NCI-H2171 (cell line): Measurements from ENCODE around the gene DNM1L.
A peak's percentile ranks its signal among the peaks of the same experiment; 100 is the strongest.

ENCODE experiments used
- DNase-seq: peaks from one replicate; lab custom pipeline; 2025; lab: John Stamatoyannopoulos, UW

DNM1L gene

DNA sequence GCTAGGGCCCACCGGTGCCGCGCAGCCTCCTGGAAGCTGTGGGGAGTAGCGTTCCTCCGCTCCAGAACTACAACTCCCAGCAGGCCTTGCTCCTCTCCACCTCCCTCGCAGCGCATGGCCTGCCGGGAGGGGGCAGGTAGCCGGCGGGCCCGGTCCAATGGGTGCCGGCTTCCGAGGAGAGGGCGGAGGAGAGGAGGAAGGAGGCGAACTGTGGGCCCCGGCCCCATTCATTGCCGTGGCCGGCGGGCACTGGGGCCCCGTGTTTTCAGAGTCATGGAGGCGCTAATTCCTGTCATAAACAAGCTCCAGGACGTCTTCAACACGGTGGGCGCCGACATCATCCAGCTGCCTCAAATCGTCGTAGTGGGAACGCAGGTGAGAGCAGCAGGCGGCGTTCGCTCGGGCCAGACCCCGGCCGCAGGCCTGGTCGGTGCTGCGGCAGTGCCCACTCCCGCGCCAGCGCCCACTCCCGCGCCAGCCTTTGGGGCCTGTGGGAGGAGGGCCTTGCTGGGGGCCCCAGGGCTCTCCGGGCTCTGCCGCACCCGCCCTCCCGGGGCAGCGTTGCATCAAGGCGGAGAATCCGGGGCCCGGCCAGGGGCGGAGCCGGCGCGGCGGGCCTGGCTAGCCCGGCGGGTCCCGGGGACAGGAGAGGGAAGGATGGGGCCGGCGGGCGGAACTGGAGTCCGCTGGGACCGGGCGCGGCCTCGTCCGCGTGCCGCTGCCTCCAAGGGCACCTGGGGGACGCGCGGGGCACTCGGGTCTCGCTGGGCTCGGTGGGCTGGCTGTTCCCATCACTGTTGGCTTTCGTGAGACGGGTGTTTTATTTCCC is at the start of gene DNM1L:
Gene DNM1L (plus strand): TSS at position 211 of the 829 bp plus-strand sequence. CDS start 63 bp downstream, at position 274.
- peak; percentile 96 for DNase-seq

- DNase-seq, result no peak
Measured at GRCh38 chr12:32641287-32641901, 37.7 kb upstream of the DNM1L start.

- DNase-seq, result no peak
Measured at GRCh38 chr12:32644431-32644830, 34.7 kb upstream of the DNM1L start.

GRCh38 chr12:32647275-32647674 is 31.8 kb upstream of the DNM1L start:
- DNase-seq, result no peak

- no peak for DNase-seq
Measured at GRCh38 chr12:32650508-32650907, 28.6 kb upstream of the DNM1L start.

GRCh38 chr12:32651151-32651955 is 27.7 kb upstream of the DNM1L start:
- DNase-seq, result no peak

GRCh38 chr12:32651956-32652210 is 27.2 kb upstream of the DNM1L start:
- no peak for DNase-seq

DNA sequence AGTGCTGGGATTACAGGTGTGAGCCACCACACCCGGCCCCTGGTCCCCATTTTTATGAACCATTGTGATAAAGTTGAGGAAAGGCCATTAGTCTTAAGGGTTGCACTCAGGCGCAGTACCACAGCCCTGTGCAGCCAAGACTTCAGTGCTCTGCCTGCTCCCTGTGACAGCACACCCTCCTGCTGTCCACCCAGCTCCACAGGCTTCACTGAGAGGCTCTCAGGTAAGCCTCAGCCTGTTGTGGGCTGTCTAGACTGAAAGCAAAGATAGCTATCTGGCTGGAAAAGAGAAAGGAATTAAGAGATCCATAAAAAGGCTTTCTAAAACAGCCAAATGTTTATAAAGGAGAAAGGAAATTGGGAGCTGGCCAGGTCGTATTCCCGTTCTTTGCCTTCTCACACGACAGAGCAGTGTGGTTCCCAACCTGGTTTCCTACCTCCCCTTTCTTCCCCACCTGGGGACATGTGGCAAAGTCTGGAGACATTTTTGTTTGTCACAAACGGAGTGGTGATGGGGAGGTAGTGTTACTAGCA is 19.1 kb upstream of the DNM1L start:
- DNase-seq, result no peak

GRCh38 chr12:32661706-32662105 is 17.4 kb upstream of the DNM1L start:
- DNase-seq, result no peak

DNA sequence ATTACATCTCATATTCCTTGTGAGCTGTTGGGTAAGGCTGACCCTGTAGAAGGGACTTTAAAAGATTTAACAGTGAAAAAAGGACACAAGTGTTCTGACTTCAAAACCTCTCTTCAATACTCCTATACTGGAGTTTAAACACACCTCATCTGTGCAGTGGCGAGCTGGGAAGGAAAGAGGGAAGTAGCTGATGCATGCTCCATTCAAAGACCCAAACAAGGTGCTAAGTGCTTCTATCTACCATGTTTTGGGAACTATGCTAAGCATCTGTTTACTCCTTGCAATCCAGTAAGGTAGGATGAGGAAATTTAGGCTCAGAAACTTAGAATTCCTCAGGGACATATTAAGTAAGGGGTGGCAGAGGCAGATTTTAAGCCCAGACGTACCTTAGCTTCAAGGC is 16.4 kb upstream of the DNM1L start:
- no peak for DNase-seq

DNA sequence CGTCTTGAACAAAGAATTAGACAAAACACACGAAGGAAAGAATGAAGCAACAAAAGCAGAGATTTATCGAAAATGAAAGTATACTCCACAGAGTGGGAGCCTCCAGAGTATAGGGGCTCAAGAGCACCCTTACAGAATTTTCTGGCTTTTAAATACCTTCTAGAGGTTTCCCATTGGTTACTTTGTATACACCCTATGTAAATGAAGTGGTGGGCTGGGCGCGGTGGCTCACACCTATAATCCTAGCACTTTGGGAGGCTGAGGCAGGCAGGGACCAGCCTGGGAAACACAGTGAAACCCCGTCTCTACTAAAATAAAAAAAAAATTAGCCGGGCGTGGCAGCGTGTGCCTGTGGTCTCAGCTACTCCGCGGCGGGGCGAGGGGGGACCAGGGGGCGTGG is 13.1 kb upstream of the DNM1L start:
- DNase-seq, result no peak

- no peak for DNase-seq
Measured at GRCh38 chr12:32669584-32669983, 9.5 kb upstream of the DNM1L start.

- peak; percentile 79 for DNase-seq
Measured at GRCh38 chr12:32671930-32672780, 6.9 kb upstream of the DNM1L start.

DNA sequence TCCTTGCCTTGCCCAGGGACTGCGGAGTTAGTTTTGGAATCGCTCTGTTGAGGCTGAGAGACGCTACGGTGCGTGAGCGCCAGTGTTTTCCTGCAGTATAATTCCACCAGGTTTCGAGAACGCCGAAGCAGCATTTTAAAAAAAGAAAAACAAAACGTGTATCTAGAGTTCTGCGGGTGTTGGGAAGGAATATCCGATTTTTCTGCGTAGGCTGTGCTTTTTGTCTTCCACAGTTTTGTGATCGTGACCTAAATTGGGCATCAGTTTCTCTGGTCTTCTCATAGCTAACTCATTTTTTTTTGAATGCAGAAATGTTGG is 778 bp downstream of the DNM1L start:
- DNase-seq, result no peak

GRCh38 chr12:32680787-32681186 is 1.7 kb downstream of the DNM1L start:
- no peak for DNase-seq

GRCh38 chr12:32681272-32681671 is 2.2 kb downstream of the DNM1L start:
- no peak for DNase-seq

DNA sequence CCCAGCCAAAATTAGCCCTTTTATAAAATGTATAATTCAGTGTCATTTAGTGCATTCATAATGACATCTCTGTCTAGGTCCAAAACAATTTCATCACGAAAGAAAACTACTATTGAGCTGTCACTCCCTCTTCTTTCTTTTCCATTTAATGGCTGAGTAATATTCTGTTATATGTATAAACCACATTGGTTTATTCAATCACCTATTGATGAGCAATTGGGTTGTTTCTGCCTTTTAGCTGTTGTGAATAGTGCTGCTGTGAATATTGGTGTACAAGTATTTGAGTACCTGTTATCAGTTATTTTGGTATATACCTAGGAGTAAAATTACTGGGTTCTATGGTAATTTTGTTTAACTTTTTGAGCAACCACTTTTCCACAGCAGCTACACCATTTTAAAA is 7.2 kb downstream of the DNM1L start:
- DNase-seq, result no peak

- no peak for DNase-seq
Measured at GRCh38 chr12:32688786-32689185, 9.7 kb downstream of the DNM1L start.

DNA sequence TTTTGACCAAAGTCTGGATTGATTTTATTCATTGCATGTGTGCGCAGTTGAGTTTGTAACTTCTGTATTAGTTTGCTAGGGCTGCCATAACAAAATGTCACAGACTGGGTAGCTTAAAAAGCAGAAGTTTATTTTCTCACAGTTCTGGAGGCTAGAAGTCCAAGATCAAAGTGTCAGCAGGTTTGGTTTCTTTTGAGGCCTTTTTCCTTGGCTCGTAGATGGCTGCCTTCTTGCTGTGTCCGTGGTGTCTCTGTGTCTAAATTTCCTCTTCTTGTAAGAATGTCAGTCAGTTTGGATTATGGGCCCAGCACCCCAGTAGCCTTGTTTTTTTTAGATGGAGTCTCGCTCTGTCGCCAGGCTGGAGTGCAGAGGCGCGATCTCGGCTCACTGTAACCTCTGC is 11.8 kb downstream of the DNM1L start:
- DNase-seq, result no peak

GRCh38 chr12:32692358-32692757 is 13.3 kb downstream of the DNM1L start:
- no peak for DNase-seq

GRCh38 chr12:32693036-32693435 is 13.9 kb downstream of the DNM1L start:
- DNase-seq, result no peak

GRCh38 chr12:32695787-32696186 is 16.7 kb downstream of the DNM1L start:
- DNase-seq, result no peak
